ENCODE data around the gene ITSN1. TPM values are rescaled to one million over a fixed set of nuclear protein-coding genes. Genes with fewer than 3 reads are reported as not detected.

ITSN1 gene
- total and polyA plus RNA-seq, 7 donors = 10.8 to 45.4 (median 35.7) TPM

GRCh38 chr21:33732038-33732437 is 89.7 kb downstream of the ITSN1 start:
- Histone ChIP-seq H3K9me3 (no peaks in the 10 kb centered on the region), H3K36me3 (peaks cover 0 to 7% (median 0%) of the 10 kb centered on the region in 4 donors), H3K27me3 (no peaks in the 10 kb centered on the region), H3K4me1 (no peaks in the 10 kb centered on the region), H3K27ac (no peak overlapping the region), H3K4me3 (no peak overlapping the region)
- WGBS, 2 donors = 96% methylated on average over 3 of the region's 3 CpGs
- no peak for DNase-seq
- no peak for TF ChIP-seq POLR2AphosphoS5 (IDR thresholded peaks at IDR 0.05)
- TF ChIP-seq, protein P1, sequence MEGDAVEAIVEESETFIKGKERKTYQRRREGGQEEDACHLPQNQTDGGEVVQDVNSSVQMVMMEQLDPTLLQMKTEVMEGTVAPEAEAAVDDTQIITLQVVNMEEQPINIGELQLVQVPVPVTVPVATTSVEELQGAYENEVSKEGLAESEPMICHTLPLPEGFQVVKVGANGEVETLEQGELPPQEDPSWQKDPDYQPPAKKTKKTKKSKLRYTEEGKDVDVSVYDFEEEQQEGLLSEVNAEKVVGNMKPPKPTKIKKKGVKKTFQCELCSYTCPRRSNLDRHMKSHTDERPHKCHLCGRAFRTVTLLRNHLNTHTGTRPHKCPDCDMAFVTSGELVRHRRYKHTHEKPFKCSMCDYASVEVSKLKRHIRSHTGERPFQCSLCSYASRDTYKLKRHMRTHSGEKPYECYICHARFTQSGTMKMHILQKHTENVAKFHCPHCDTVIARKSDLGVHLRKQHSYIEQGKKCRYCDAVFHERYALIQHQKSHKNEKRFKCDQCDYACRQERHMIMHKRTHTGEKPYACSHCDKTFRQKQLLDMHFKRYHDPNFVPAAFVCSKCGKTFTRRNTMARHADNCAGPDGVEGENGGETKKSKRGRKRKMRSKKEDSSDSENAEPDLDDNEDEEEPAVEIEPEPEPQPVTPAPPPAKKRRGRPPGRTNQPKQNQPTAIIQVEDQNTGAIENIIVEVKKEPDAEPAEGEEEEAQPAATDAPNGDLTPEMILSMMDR (IDR thresholded peaks at IDR 0.05) = no peak
- no peak for TF ChIP-seq POLR2A (IDR thresholded peaks at IDR 0.05)
- no peak for TF ChIP-seq EP300 (IDR thresholded peaks at IDR 0.05)
- intact Hi-C loops (cut with DNase I) = no loop called here

DNA sequence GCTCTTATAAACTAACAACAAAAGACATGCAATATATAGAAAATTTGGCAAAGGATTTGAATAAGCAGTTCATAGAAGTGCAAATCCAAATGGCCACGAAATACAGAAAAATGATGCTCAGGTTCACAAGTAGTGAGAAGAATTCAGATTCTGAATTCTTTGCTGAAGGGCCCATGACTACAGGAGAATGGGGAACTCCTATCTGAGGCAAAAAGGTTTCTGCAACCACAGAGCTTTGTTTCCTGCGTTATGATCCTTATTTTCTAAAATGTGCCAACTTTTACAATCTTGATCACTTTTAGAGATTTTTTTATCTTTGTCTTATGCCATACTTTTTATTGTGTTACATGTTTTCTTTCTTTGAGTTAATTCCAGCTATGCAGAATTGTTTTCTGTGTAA is 91.3 kb downstream of the ITSN1 start:
- Histone ChIP-seq H3K4me1 (no peaks in the 10 kb centered on the region), H3K27ac (no peak overlapping the region), H3K4me3 (no peak overlapping the region), H3K9me3 (no peaks in the 10 kb centered on the region), H3K27me3 (no peaks in the 10 kb centered on the region), H3K36me3 (peaks cover 0 to 13% (median 0%) of the 10 kb centered on the region in 4 donors)
- intact Hi-C loops (cut with DNase I) = no loop called here
- no peak for DNase-seq
- 66 to 84% methylated on average over 2 of the region's 2 CpGs for WGBS, 2 donors
- TF ChIP-seq POLR2AphosphoS5 (IDR thresholded peaks at IDR 0.05) (no peak), POLR2A (IDR thresholded peaks at IDR 0.05) (no peak), EP300 (IDR thresholded peaks at IDR 0.05) (no peak)
- TF ChIP-seq, protein P1 (IDR thresholded peaks at IDR 0.05) = no peak

DNA sequence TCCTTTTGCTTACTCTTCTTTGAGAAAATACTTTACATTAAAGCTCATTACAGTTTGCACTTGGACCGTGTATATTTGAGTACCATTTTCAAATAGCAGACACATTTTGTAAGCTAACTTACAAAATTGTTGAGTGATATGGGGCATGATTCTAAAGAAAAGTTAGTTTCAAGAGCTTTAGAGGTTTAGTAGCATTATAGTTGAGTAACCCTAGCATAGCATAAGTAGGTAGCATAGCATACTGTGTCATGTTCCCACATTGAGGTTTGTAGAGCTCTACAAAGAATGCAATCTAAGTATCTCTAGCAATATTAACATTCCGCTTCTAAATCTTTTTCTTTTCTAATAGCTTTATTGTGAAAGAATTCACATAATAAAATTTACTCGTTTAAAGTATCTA is 92.0 kb downstream of the ITSN1 start:
- TF ChIP-seq EP300 (IDR thresholded peaks at IDR 0.05) = no peak
- TF ChIP-seq, protein P1 (IDR thresholded peaks at IDR 0.05) = no peak
- no peak for TF ChIP-seq POLR2AphosphoS5 (IDR thresholded peaks at IDR 0.05)
- TF ChIP-seq POLR2A (IDR thresholded peaks at IDR 0.05) = no peak
- no peak for DNase-seq
- Histone ChIP-seq H3K4me1 (no peaks in the 10 kb centered on the region), H3K27ac (no peak overlapping the region), H3K27me3 (no peaks in the 10 kb centered on the region), H3K4me3 (no peak overlapping the region), H3K36me3 (peaks cover 0 to 15% (median 0%) of the 10 kb centered on the region in 4 donors), H3K9me3 (no peaks in the 10 kb centered on the region)
- intact Hi-C loops (cut with DNase I) = no loop called here
- WGBS, 2 donors = 83 to 85% methylated on average over 3 of the region's 3 CpGs

GRCh38 chr21:33734818-33735217 is 92.5 kb downstream of the ITSN1 start:
- Histone ChIP-seq H3K27ac (no peak overlapping the region), H3K36me3 (peaks cover 0 to 15% (median 0%) of the 10 kb centered on the region in 4 donors), H3K9me3 (no peaks in the 10 kb centered on the region), H3K4me3 (no peak overlapping the region), H3K4me1 (no peaks in the 10 kb centered on the region), H3K27me3 (no peaks in the 10 kb centered on the region)
- no peak for DNase-seq
- intact Hi-C loops (cut with DNase I) = no loop called here
- WGBS, 2 donors = 85 to 89% methylated on average over 2 of the region's 2 CpGs
- TF ChIP-seq, protein P1 (IDR thresholded peaks at IDR 0.05) = no peak
- TF ChIP-seq POLR2A (IDR thresholded peaks at IDR 0.05) = no peak
- no peak for TF ChIP-seq EP300 (IDR thresholded peaks at IDR 0.05)
- no peak for TF ChIP-seq POLR2AphosphoS5 (IDR thresholded peaks at IDR 0.05)

- H3K27me3 ChIP-seq = no peaks in the 10 kb centered on the region
- H3K4me3 ChIP-seq = no peak overlapping the region
- no peaks in the 10 kb centered on the region for H3K4me1 ChIP-seq
- WGBS, 2 donors = 72 to 84% methylated on average over 3 of the region's 3 CpGs
- H3K36me3 ChIP-seq = peaks cover 0 to 15% (median 0%) of the 10 kb centered on the region in 4 donors
- H3K27ac ChIP-seq = no peak overlapping the region
- TF ChIP-seq POLR2A (IDR thresholded peaks at IDR 0.05) (no peak), EP300 (IDR thresholded peaks at IDR 0.05) (no peak), POLR2AphosphoS5 (IDR thresholded peaks at IDR 0.05) (no peak)
- TF ChIP-seq, protein P1 (IDR thresholded peaks at IDR 0.05) = no peak
- intact Hi-C loops (cut with DNase I) = no loop called here
- DNase-seq = no peak
- no peaks in the 10 kb centered on the region for H3K9me3 ChIP-seq
Observed at GRCh38 chr21:33736569-33736968, 94.3 kb downstream of the ITSN1 start.
